Skin of body (tissue), 2 donors: ENCODE results near the gene WDFY2. TPM values are rescaled to one million over a fixed set of nuclear protein-coding genes. Genes with fewer than 3 reads are reported as not detected.
A peak's percentile ranks its signal among the peaks of the same experiment; 100 is the strongest.
"Not testable (repeated sequence)": the region's sequence is repeated elsewhere in the genome, so short reads cannot be mapped to it uniquely, and the experiment has no call there.

Source experiments
- DNase-seq: peaks from one replicate; lab custom pipeline; 2025; lab: John Stamatoyannopoulos, UW
- total RNA-seq: library from RNA; depleted of rRNA; stranded (reverse); fragments of >200 nt; gene quantifications from one replicate; pipeline ENCODE4 v1.2.3, GENCODE V29; 2014

The WDFY2 gene
- total RNA-seq = 28.9 TPM

DNA sequence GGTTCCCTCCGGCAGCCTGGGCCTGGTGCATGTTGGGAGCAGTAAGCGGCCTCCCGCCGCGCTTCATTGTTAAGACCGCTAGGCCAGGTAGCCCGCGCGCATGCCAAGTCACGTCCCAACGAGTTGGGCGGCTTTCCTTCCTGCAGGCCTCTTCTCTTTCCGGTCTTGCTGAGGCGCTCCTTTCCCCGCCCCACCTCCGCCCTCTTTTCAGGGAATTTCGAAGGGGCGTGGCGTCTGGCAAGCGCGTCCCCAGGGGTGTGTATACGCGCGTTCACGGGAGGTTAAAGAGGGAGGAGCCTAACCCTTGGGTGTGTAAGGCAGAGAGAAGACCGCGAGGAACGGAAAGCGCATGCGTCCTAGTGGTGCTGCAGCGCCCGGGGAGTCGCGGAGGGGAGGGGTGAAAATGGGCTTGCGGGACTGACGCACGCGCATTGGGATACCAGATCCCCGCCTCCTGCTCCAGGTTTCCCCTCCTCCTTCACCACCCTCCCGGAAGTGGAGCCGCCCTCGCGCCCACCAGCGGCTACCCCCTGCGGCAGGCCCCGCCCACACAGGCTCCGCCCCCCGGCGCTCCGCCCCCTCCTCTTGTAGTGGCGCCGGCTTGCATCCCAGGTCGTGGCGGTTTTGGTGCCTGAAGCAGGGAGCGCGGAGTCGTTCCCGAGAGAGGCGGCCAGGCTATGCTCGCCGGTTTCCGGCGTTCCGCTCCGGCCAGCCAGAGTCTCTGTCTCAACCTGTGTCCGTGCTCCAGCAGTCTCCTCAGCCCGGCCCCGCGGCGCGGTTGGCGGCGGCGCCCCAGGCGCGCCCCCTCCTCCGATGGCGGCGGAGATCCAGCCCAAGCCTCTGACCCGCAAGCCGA is at the start of gene WDFY2:
TSS of gene WDFY2 (plus strand) at position 588 of the 856 bp plus-strand sequence. CDS start at position 814, 226 bp downstream.
- peak; percentile 100 for DNase-seq

- no peak for DNase-seq
Measured at GRCh38 chr13:51538591-51539179, 45.6 kb upstream of the WDFY2 start.

DNA sequence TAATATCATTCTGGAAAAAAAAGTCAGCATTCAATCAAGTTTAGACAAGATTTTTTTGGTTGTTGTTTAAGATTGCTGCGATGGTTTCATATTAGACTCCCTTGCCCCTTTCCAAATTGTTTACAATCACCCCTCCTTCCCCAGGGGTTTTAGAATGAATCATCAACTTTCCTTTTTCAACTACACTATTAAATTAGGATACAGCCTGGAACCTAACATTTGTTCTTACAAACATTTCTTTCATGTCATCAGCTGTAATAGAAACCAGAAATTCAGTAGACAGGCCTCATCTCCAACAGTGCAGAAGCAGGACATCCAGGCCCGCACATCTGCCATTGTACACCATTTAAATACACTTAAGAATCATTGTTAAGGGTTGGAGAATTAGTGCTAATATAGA is 44.4 kb upstream of the WDFY2 start:
- DNase-seq = peak; percentile 4

- no peak for DNase-seq
Measured at GRCh38 chr13:51541037-51541436, 43.2 kb upstream of the WDFY2 start.

DNA sequence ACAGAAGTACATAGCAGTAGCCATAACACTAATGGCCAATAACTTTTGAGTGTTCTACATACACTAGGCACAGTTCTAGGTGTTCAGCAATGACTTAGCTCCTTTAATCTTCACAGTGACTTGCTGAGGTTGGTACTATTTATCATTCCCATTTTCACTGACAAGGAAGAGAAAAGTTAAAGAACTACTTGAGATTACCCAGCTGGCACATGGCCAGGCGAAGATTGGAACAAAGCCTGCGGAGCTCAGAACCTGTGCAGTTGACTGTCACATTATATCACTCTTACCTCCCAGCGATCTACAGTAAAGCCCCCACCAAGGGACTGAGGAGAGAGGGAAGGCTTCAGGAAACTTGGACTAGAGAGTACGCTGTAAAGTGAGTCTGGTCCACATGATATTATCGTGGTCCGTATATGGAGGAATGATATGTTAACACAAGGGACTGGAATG is 42.4 kb upstream of the WDFY2 start:
- DNase-seq = no peak

DNA sequence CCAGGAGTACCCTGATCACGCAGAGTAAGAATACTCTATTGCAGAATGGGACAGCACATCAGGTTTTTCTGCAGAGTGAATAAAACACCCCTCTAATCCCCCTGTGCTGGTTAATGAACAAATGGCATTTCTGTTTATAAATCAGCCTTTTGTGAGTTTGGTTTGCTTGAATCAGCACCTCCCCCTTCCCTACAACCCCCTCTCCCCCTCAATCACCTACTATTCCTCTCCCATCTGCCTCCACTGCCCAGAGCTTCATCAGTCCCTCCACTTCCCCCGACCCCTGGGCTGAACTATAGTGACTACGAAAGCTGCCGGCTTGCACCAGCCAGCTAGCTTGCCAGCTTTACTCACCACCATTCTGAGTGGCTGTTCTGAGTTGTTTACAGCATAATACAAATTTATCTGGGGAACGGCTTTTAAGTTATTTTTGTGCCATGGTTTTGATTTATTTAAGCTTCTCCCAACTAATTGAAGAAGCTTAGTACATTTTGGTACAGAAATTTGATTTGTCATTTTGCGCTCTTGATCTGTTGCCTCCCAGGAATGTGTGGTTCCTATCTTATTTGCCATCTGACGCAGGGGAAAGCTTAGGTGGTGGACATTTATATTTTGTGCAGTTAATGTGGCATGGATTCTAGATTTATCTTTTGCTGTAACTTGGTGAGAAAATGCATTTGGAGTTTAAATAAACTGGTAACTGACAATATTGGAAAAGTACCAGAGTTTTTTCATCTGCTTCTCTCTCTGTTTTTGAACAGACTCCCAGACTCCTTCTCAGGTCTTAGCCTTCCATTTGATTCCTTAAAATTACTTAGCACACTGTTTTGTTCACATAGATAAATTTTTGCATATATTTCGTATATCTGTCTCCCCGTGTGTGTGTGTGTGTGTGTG is 41.7 kb upstream of the WDFY2 start:
- no peak for DNase-seq

- not testable (repeated sequence) for DNase-seq
Measured at GRCh38 chr13:51545446-51545845, 38.8 kb upstream of the WDFY2 start.

DNA sequence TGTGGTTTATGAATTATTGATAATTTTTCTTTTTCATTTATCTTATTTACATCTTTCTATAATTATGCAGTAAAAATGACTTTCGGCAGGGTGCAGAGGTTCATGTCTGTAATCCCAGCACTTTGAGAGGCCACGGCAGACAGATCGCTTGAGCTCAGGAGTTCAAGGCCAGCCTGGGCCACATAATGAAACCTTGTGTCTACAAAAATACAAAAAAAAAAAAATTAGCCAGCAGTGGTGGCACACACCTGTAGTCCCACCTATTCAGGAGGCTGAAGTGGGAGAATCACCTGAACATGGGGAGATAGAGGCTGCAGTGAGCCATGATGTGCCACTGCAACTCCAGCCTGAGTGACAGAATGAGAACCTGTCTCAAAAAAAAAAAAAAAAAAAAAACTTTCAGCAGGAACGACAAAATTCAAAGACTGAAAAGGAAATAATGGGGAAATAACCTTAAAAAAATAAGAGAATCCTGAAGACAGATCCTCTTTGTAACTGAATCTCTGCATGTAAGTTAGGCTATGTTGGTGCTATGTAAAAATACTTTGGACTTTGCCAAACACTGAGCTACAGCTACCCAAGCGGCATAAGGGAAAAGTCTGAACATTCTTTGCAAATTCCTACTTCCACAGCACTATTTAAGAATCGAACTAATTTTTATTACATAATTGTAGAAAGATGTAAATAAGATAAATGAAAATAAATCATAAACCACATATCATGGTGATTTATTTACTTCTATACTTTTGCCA is 36.7 kb upstream of the WDFY2 start:
- no peak for DNase-seq

GRCh38 chr13:51549050-51549449 is 35.2 kb upstream of the WDFY2 start:
- DNase-seq = no peak

DNA sequence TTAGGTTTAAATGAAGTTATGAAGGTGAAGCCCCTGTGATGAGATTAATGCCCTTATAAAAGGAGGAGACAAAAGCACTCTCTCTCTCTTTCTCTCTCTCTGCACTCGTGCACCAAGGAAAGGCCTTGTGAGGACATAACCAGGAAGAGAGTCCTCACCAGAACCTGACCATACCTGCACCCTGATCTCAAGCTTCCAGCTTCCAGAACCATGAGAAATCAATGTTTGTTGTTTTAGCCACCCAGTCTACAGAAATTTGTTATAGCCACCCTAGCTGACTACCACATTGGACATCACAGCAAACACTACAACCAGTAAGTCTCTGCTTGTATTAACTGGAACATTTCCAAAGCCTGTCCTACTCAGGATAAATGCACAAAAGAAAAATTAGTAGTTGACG is 34.7 kb upstream of the WDFY2 start:
- no peak for DNase-seq

DNA sequence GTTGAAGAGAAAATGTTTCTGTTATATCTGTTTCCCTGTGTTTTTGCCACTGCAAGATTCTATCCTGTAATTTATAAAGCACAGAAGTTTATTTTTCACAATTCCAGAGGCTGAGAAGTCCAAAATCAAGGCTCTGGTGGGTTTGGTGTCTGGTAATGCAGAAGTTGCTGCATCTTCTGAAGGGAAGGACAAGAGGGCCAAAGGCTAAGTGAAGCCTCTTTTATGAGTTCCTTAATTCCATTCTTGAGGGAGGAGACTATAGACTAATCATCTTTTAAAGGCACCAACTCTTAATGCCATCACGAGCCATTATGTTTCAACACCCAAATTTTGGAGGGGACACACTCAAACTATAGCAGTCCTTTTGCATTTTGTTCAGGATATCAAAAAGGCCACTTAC is 34.1 kb upstream of the WDFY2 start:
- DNase-seq = no peak

DNA sequence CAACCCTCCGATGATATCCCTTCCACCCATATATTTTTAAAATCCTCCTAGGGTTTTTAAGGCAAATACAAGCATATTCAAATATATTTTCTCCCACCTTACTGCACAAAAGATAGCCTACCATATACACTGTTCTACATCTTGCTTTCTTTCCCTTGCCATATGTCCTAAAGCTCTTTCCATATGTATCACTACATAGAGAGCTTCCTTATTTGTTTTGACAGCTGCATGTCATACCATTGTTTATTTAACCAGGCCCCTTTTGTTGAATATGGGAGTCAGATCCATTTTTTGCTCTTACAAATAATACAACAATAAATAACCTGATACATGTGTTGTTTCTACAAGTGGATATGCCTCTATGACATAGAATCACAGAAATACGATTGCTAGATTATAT is 32.8 kb upstream of the WDFY2 start:
- no peak for DNase-seq

GRCh38 chr13:51552027-51552426 is 32.2 kb upstream of the WDFY2 start:
- no peak for DNase-seq

DNA sequence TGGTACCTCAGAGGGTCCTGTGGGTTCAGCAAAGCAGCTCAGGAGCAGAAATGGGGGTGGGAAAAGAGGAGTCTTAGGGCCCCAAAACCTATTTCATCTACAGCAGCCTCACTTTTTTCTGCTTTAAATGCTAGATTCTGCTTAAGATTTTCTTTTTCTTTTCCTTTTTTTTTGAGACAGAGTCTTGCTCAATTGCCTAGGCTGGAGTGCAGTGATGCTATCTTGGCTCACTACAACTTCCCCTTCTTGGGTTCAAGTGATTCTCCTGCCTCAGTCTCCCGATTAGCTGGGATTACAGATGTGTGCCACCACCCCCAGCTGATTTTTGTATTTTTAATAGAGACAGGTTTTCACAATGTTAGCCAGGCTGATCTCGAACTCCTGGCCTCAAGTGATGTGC is 30.7 kb upstream of the WDFY2 start:
- DNase-seq = no peak

DNA sequence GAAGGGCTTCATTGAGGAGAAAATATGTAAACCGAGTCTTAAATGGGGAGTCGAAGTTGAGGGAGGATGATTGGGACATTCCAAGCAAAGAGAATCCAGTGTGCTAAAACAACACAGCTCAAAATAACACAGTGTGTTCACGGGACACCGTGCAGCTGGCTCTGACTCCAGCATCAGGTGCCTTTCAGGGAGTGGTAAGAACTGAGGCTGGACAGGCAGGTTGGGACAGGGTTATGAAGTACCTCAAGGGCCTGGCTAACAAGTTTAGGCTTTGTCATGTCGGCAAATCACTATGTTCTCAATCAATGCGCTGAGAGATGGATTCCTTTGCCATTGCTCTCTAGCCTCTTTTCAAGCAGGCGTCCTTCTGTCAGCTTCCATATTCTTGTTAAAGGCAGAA is 27.5 kb upstream of the WDFY2 start:
- DNase-seq = no peak

GRCh38 chr13:51557438-51557837 is 26.8 kb upstream of the WDFY2 start:
- DNase-seq = no peak

GRCh38 chr13:51557875-51558612 is 26.2 kb upstream of the WDFY2 start:
- DNase-seq = no peak

DNA sequence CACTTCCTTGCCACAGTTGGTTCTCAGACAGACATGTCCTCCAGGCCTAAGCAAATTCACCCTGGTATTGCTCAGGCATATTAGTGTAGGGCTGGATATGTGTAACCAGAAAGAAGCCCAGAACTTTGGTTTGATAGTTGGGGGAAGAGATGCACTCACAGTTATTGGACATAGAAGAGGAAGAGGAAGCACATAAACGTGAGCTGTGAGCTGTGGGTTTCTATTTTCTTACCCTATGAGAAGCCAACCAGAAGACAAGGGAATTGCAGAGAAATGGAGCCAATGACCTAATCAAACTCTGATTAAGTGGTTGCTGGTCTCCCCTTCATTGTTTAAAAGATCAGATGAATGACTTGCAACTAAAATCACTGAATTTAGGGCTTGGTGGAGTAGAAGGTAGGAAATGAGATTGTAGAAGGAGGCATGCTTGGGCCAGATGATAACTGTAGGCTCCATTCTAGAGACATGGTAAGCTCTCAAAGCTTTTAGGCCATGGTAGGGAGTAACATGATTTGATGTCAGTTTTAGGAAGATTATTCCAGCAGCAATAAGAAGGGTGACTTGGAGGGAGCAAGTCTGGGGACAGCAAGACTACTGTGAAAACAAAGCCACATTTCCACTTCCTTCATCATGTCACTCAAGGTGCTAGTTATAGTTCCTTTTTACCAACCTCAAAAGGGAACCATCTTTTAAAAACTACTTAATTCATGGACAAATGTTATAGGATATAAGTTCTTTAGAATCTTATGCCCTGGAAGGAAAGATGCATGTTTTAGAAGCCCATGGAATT is 24.1 kb upstream of the WDFY2 start:
- DNase-seq = no peak

DNA sequence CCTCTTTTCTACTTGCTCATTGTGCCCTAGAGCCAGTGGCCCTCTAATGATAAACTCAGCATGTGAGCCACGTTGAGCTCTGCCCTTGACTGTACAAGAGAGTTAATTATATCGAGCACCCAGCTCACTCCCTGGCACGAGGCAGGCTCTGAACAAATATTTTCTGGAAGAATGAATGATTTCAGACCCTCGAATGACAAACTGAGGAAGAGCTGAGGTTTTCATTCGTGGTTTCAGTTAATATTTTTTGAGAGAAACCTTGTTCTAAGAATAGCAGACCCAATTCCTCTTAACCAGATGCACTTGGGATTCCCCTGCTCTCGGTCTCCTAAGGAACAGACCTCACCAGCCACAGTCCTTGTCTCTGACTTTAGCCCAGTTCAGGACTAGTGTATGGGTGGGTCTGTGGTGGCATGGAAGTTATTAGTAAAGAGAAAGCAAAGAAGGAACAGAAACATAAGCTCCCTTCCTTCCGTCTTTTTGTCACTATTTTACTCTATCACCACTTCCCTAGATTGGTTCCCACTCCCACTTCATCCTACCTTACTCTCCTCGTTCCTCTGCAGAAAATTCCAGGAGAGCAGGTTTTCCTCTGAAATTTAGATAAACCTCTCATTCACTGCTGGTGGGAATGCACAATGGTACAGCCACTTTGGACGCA is 22.1 kb upstream of the WDFY2 start:
- no peak for DNase-seq
